ENCODE results near the gene AFF4.
"Not testable (repeated sequence)": the region's sequence is repeated elsewhere in the genome, so short reads cannot be mapped to it uniquely, and the experiment has no call there.

Gene AFF4

DNA sequence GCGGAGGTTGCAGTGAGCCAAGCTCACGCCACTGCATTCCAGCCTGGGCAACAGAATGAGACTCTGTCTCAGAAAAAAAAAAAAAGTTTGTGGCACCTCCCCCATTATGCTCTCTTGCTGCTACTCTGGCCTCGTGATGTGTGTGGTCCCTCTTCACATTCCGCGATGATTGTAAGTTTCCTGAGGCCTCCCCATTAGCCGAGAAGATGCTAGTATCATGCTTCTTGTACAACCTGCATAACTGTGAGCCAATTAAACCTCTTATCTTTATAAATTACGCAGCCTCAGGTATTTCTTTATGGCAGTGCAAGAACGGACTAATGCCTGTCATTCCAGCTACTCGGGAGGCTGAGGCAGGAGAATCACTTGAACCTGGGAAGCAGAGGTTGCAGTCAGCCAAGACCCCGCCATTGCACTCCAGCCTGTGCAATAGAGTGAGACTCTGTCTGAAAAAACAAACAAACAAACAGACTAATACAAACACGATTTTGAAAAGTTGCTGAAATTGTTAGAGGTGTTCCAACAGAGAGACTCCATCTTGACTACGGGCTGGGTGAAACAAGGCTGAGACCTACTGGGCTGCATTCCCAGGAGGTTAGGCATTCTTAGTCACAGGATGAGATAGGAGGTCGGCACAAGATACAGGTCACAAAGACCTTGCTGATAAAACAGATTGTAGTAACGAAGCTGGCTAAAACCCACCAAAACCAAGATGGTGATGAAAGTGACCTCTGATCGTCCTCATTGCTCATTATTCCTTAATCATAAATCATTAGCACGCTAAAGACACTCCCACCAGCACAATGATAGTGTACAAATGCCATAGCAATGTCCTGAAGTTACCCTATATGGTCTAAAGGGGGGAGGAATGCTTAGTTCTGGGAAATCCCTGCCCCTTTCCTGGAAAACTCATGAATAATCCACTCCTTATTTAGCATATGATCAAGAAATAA lies 8.3 kb upstream of the AFF4 start:
- Histone ChIP-seq H3K4me1 (ENCODE audit: low read length) (no peaks in the 10 kb centered on the region), H4K20me1 (ENCODE audit: insufficient read depth, low read length) (no peaks in the 10 kb centered on the region), H3K27me3 (ENCODE audit: low read depth, low read length) (no peaks in the 10 kb centered on the region), H3K36me3 (replicated peaks; ENCODE audit: low read depth, low read length) (no peaks in the 10 kb centered on the region), H3K9me3 (ENCODE audit: insufficient read depth, low read length) (no peaks in the 10 kb centered on the region), H2AFZ (ENCODE audit: low read depth, low read length) (no peak overlapping the region), H3K27ac (ENCODE audit: low read length) (no peak overlapping the region), H3K79me2 (ENCODE audit: low read length) (no peaks in the 10 kb centered on the region), H3K4me3 (ENCODE audit: low read length) (no peak overlapping the region), H3K4me2 (ENCODE audit: low read length) (no peak overlapping the region), H3K9ac (ENCODE audit: low read length) (no peak overlapping the region)
- no peak for TF ChIP-seq EZH2phosphoT487 (IDR thresholded peaks at IDR 0.05; ENCODE audit: low read depth)
- TF ChIP-seq, protein P1, sequence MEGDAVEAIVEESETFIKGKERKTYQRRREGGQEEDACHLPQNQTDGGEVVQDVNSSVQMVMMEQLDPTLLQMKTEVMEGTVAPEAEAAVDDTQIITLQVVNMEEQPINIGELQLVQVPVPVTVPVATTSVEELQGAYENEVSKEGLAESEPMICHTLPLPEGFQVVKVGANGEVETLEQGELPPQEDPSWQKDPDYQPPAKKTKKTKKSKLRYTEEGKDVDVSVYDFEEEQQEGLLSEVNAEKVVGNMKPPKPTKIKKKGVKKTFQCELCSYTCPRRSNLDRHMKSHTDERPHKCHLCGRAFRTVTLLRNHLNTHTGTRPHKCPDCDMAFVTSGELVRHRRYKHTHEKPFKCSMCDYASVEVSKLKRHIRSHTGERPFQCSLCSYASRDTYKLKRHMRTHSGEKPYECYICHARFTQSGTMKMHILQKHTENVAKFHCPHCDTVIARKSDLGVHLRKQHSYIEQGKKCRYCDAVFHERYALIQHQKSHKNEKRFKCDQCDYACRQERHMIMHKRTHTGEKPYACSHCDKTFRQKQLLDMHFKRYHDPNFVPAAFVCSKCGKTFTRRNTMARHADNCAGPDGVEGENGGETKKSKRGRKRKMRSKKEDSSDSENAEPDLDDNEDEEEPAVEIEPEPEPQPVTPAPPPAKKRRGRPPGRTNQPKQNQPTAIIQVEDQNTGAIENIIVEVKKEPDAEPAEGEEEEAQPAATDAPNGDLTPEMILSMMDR (IDR thresholded peaks at IDR 0.05; ENCODE audit: low read depth, low read length): no peak

DNA sequence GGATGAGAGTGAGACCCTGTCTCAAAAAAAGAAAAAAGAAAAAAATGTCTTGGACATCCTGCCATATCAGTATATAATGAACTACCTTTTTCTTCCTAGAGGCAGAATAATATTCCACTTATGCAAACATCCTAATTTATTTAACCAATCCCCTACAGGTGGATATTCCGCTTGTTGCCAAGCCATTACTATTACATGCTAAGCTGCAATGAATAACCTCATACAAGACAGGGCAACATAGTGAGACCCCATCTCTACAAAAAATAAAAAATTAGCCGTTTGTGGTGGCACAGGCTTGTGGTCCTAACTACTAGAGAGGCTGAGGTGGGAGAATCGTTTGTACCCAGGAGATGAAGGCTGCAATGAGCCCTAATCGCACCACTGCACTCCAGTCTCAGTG lies 1.7 kb upstream of the AFF4 start:
- Histone ChIP-seq H3K9me3 (ENCODE audit: insufficient read depth, low read length) (no peaks in the 10 kb centered on the region), H3K4me2 (ENCODE audit: low read length) (no peak overlapping the region), H3K9ac (ENCODE audit: low read length) (no peak overlapping the region), H3K36me3 (replicated peaks; ENCODE audit: low read depth, low read length) (no peaks in the 10 kb centered on the region), H2AFZ (ENCODE audit: low read depth, low read length) (no peak overlapping the region), H3K79me2 (ENCODE audit: low read length) (peaks cover 32% of the 10 kb centered on the region), H3K4me3 (ENCODE audit: low read length) (no peak overlapping the region), H3K27me3 (ENCODE audit: low read depth, low read length) (no peaks in the 10 kb centered on the region), H3K27ac (ENCODE audit: low read length) (no peak overlapping the region), H4K20me1 (ENCODE audit: insufficient read depth, low read length) (peaks cover 14% of the 10 kb centered on the region), H3K4me1 (ENCODE audit: low read length) (peaks cover 11% of the 10 kb centered on the region; the same call in 1 of the 2 replicates)
- TF ChIP-seq, protein P1 (IDR thresholded peaks at IDR 0.05; ENCODE audit: low read depth, low read length): no peak
- no peak for TF ChIP-seq EZH2phosphoT487 (IDR thresholded peaks at IDR 0.05; ENCODE audit: low read depth)

DNA sequence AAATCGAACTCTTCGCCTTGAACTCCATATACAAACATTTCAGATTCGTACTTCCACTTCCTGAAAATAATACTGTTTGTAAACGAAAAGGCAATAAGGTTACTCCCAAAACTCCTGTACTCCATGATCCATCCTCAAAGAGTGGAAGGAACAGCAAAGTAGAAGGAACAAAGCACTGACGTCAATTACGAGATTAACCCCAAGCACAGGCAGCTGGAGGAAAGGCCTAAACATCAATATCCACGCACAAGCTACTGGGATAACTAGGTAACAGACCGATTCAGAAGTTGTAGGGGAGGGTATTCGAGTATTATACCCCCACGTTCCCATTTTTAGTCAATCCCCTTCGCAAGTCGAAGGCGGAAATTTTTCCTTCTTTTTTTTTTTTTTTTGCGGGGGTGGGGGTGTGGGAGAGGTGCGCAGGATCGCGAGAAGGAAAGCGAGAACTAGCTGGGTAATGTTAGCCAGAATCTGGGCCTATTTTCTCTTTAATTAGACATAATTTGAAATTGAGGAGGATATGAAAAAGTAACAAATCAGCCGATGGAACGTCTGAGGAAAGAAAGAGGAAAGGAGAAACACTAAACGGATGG lies 909 bp downstream of the AFF4 start:
- peak overlapping the region; percentile 90 for H3K4me3 ChIP-seq (ENCODE audit: low read length)
- H4K20me1 ChIP-seq (ENCODE audit: insufficient read depth, low read length): peaks cover 17% of the 10 kb centered on the region
- H3K36me3 ChIP-seq (replicated peaks; ENCODE audit: low read depth, low read length): no peaks in the 10 kb centered on the region
- no peaks in the 10 kb centered on the region for H3K27me3 ChIP-seq (ENCODE audit: low read depth, low read length)
- H3K9ac ChIP-seq (ENCODE audit: low read length): peak overlapping the region; percentile 82
- peak overlapping the region; percentile 47 for H3K27ac ChIP-seq (ENCODE audit: low read length)
- peaks cover 11% of the 10 kb centered on the region; the same call in 1 of the 2 replicates for H3K4me1 ChIP-seq (ENCODE audit: low read length)
- TF ChIP-seq, protein P1 (IDR thresholded peaks at IDR 0.05; ENCODE audit: low read depth, low read length): no peak
- TF ChIP-seq EZH2phosphoT487 (IDR thresholded peaks at IDR 0.05; ENCODE audit: low read depth): no peak
- H3K9me3 ChIP-seq (ENCODE audit: insufficient read depth, low read length): no peaks in the 10 kb centered on the region
- H3K4me2 ChIP-seq (ENCODE audit: low read length): peak overlapping the region; percentile 81
- H3K79me2 ChIP-seq (ENCODE audit: low read length): peaks cover 56% of the 10 kb centered on the region
- 0 out of 2 replicates have a peak overlapping the region, but pooled peaks have one; percentile 19 for H2AFZ ChIP-seq (ENCODE audit: low read depth, low read length)

DNA sequence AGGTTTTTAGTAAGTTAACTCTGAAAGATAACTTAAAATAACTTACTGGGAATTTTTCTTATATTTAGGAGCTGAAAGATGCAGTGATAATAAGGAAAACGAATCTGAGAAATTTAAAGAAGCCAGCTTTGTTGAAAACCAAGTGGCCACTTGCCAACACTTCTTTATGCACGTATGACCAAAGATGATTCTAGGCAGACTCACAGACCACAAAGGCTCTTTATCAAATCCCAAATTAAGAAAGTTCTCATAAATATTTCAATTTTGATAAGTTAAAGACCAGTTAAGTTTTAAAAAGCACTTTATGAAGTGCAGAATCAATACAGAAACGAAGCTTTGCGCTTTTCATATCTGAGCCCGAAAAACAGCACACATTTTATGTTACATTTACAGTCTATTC lies 1.5 kb downstream of the AFF4 start:
- no peaks in the 10 kb centered on the region for H3K36me3 ChIP-seq (replicated peaks; ENCODE audit: low read depth, low read length)
- no peak for TF ChIP-seq EZH2phosphoT487 (IDR thresholded peaks at IDR 0.05; ENCODE audit: low read depth)
- TF ChIP-seq, protein P1 (IDR thresholded peaks at IDR 0.05; ENCODE audit: low read depth, low read length): no peak
- H4K20me1 ChIP-seq (ENCODE audit: insufficient read depth, low read length): peaks cover 17% of the 10 kb centered on the region
- H3K4me1 ChIP-seq (ENCODE audit: low read length): peaks cover 11% of the 10 kb centered on the region; the same call in 1 of the 2 replicates
- no peaks in the 10 kb centered on the region for H3K9me3 ChIP-seq (ENCODE audit: insufficient read depth, low read length)
- peak overlapping the region; percentile 82 for H3K9ac ChIP-seq (ENCODE audit: low read length)
- H3K4me2 ChIP-seq (ENCODE audit: low read length): peak overlapping the region; percentile 81
- H3K27ac ChIP-seq (ENCODE audit: low read length): no peak overlapping the region
- no peaks in the 10 kb centered on the region for H3K27me3 ChIP-seq (ENCODE audit: low read depth, low read length)
- peaks cover 62% of the 10 kb centered on the region for H3K79me2 ChIP-seq (ENCODE audit: low read length)
- H2AFZ ChIP-seq (ENCODE audit: low read depth, low read length): no peak overlapping the region
- peak overlapping the region; percentile 90 for H3K4me3 ChIP-seq (ENCODE audit: low read length)

DNA sequence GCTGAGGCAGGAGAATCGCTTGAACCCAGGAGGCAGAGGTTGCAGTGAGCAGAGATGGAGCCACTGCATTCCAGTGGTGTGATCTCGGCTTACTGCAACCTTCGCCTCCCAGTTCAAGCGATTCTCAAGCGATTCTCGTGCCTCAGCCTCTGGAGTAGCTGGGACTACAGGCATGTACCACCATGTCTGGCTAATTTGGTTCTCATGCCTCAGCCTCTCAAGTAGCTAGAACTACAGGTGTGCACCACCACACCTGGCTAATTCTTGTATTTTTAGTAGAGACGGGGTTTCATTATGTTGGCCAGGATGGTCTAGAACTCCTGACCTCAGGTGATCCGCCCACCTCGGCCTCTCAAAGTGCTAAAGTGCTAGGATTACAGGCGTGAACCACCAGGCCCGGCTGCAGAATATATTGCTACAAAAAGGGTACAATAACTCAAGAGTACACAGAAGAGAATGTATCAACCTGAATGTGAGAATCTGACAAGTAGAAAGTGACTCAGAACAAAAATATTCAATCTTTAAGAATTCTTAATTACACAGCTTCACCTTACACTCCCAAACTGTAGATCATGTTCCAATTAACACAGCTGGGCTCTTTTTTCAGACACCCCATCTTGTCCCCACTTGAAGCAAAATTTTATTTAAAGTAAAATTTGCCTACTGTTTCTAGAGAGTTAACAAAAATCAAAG lies 2.2 kb downstream of the AFF4 start:
- Histone ChIP-seq H3K4me3 (ENCODE audit: low read length) (peak overlapping the region; percentile 90; the same call in 1 of the 2 replicates), H3K4me2 (ENCODE audit: low read length) (peak overlapping the region; percentile 81), H3K4me1 (ENCODE audit: low read length) (peaks cover 11% of the 10 kb centered on the region; the same call in 1 of the 2 replicates), H4K20me1 (ENCODE audit: insufficient read depth, low read length) (peaks cover 17% of the 10 kb centered on the region), H3K79me2 (ENCODE audit: low read length) (peaks cover 67% of the 10 kb centered on the region)
- H3K27ac ChIP-seq (ENCODE audit: low read length); H3K9me3 ChIP-seq (ENCODE audit: insufficient read depth, low read length); H2AFZ ChIP-seq (ENCODE audit: low read depth, low read length); H3K27me3 ChIP-seq (ENCODE audit: low read depth, low read length); H3K36me3 ChIP-seq (replicated peaks; ENCODE audit: low read depth, low read length); H3K9ac ChIP-seq (ENCODE audit: low read length): not testable (repeated sequence)
